Brain microvascular endothelial cell (primary cell): ENCODE data around the gene ST3GAL3.

Source experiments
- DNase-seq: peaks from one replicate; pipeline ENCODE4 v3.0.0-alpha.2; 2020
- H3K27ac ChIP-seq: fragments of 250-450 bp; sonication (Bioruptor Pico); 2 replicates; pipeline ENCODE4 v1.5.1; 2020; ENCODE audit warnings: mild to moderate bottlenecking, moderate library complexity
- H3K27me3 ChIP-seq: fragments of 250-450 bp; sonication (Bioruptor Pico); replicated peaks from 2 replicates; pipeline ENCODE4 v1.5.1; 2020; ENCODE audit warnings: mild to moderate bottlenecking
- H3K36me3 ChIP-seq: fragments of 250-450 bp; sonication (Bioruptor Pico); replicated peaks from 2 replicates; pipeline ENCODE4 v1.5.1; 2020; ENCODE audit warnings: mild to moderate bottlenecking
- H3K4me3 ChIP-seq: 2 replicates; pipeline ENCODE4 v1.5.1; 2011; ENCODE audit warnings: low read depth, mild to moderate bottlenecking, control low read depth, low read length, moderate library complexity
- in situ Hi-C: cut with HindIII; loops from 2 replicates; pipeline ENCODE4 v1.10.0; 2017; ENCODE audit warnings: low sequenced_read_pairs, low pct_ligation_motif_present
- TF ChIP-seq, protein P1 (sequence below): IDR thresholded peaks from 2 replicates; pipeline ENCODE4 v1.5.1; 2011; ENCODE audit warnings: low read depth, mild to moderate bottlenecking, moderate library complexity, low read length, control low read depth, inconsistent platforms; ENCODE audit errors: missing control alignments

ST3GAL3 gene

DNA sequence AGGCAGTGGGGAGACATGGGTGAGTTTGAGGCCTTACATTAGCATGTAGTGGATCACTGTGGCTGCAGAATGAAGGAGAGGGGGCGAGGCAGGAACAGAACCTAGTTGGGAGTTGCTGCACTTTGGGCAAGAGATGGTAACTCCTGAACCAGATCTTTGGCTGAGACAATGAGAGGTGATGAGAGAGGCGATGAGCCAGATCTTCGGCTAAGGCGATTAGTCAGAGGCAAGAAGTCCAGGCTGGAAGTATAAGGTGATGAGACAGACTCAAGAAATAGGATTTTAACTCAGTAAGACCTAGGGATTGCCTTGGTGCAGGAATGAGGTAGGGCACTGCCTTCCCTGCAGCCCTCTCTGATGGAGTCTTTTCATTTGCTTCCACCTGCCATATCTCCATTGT is 217.2 kb downstream of the ST3GAL3 start:
- TF ChIP-seq, protein P1, sequence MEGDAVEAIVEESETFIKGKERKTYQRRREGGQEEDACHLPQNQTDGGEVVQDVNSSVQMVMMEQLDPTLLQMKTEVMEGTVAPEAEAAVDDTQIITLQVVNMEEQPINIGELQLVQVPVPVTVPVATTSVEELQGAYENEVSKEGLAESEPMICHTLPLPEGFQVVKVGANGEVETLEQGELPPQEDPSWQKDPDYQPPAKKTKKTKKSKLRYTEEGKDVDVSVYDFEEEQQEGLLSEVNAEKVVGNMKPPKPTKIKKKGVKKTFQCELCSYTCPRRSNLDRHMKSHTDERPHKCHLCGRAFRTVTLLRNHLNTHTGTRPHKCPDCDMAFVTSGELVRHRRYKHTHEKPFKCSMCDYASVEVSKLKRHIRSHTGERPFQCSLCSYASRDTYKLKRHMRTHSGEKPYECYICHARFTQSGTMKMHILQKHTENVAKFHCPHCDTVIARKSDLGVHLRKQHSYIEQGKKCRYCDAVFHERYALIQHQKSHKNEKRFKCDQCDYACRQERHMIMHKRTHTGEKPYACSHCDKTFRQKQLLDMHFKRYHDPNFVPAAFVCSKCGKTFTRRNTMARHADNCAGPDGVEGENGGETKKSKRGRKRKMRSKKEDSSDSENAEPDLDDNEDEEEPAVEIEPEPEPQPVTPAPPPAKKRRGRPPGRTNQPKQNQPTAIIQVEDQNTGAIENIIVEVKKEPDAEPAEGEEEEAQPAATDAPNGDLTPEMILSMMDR = no peak
- H3K4me3 ChIP-seq = no peak overlapping the region
- in situ Hi-C loops = no loop called here
- H3K27ac ChIP-seq = no peak overlapping the region
- no peaks in the 10 kb centered on the region for H3K36me3 ChIP-seq
- DNase-seq = no peak
- H3K27me3 ChIP-seq = no peaks in the 10 kb centered on the region

DNA sequence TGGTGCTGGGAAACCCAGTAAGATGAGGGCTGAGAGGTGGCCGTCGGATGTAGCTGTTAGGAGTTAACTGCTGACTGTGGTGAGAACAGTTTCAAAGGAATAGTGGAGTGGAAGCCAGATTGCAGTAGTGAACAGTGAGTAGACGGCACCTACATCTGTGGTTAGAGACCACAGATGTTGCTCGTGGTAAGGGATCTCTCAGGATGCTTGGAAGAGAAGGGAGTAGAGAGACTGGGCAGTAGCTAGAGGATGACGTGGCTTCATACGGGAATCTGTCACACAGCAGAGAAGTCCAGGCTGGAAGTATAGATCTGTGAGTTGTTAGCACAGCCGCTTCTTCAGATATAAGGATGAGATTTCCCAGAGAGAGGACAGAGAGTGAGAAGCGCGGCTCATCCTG is 218.5 kb downstream of the ST3GAL3 start:
- TF ChIP-seq, protein P1 = no peak
- Histone ChIP-seq H3K36me3 (peaks cover 2% of the 10 kb centered on the region), H3K27me3 (no peaks in the 10 kb centered on the region), H3K4me3 (no peak overlapping the region), H3K27ac (no peak overlapping the region)
- in situ Hi-C loops = loop anchor here (25.0 kb wide), 1 partner anchor 164 kb away; no protein-coding TSS in a partner anchor
- no peak for DNase-seq

DNA sequence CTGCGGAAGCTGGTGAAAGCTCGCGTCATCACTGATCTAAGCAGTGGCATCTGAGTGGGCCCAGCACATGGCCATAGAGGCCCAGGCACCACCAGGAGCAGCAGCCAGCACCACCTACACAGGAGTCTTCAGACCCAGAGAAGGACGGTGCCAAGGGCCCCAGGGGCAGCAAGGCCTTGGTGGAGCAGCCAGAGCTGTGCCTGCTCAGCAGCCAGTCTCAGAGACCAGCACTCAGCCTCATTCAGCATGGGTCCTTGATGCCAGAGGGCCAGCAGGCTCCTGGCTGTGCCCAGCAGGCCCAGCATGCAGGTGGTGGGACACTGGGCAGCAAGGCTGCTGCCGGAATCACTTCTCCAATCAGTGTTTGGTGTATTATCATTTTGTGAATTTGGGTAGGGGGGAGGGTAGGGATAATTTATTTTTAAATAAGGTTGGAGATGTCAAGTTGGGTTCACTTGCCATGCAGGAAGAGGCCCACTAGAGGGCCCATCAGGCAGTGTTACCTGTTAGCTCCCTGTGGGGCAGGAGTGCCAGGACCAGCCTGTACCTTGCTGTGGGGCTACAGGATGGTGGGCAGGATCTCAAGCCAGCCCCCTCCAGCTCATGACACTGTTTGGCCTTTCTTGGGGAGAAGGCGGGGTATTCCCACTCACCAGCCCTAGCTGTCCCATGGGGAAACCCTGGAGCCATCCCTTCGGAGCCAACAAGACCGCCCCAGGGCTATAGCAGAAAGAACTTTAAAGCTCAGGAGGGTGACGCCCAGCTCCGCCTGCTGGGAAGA is 223.0 kb downstream of the ST3GAL3 start:
- no peaks in the 10 kb centered on the region for H3K27me3 ChIP-seq
- no peak for DNase-seq
- H3K36me3 ChIP-seq = peaks cover 2% of the 10 kb centered on the region
- in situ Hi-C loops = loop anchor here (25.0 kb wide), 1 partner anchor 168 kb away; no protein-coding TSS in a partner anchor
- no peak overlapping the region for H3K4me3 ChIP-seq
- TF ChIP-seq, protein P1 = peak; percentile 57
- peak overlapping the region; percentile 50 for H3K27ac ChIP-seq

DNA sequence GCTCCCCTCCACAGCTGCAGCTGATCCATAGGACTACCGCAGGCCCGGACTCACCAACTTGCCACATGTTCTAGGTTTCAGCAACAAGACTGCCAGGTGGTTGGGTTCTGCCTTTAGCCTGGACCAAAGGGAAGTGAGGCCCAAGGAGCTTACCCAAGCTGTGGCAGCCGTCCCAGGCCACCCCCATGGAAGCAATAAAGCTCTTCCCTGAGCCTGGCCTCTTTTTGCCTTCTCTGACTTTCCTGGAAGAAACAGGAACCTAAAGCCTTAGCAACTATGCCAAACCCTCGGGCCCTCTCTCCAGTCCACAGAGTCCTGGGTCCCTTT is 223.6 kb downstream of the ST3GAL3 start:
- TF ChIP-seq, protein P1 = no peak
- Histone ChIP-seq H3K27me3 (no peaks in the 10 kb centered on the region), H3K4me3 (no peak overlapping the region), H3K36me3 (peaks cover 2% of the 10 kb centered on the region), H3K27ac (no peak overlapping the region)
- DNase-seq = no peak
- in situ Hi-C loops = loop anchor here (25.0 kb wide), 1 partner anchor 169 kb away; no protein-coding TSS in a partner anchor

DNA sequence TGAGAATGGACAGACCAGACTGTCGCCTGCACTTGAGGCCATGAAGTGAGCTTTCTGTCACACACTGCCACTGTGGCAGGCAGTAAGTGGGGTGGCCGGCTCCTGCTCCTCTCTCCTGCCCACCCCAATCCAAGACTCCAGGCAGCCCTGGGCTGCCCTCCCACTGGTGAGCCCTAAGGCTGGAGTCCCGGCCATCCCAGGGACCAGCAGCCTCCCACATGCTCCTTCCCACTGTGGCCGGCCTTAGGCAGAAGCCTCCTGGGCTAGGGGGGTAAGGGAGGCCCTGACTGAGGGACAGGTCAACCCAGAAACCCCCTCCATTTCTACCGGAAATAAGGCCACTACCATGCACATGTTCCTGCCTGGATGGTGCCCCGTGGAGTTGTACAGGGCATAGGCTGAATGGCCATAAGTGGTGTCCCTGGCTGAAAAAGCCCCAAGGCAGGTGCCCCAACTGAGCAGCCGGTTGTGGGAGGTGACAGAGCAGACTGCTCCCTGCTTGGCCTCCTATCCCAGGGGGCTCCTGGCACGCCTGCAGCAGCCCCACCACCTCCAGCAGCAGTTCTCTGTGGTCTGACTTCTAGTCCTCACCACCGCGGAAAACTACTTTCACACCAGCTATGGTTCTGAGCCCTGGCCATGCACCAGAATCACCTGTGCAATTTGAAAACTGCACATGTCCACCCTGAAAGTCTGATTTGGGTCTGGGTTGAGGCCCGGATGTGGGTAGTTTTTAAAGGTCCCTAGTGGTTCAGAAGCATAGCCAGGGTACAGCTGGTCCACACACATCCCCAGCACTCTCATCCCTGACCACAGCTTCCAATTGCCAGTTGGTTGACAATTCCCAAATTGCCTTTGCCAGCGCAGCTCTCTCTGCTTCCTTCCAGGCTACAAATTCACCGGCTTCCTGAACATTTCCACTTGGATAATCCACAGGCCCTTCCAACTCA is 224.7 kb downstream of the ST3GAL3 start:
- no peaks in the 10 kb centered on the region for H3K27me3 ChIP-seq
- no peak overlapping the region for H3K27ac ChIP-seq
- no peak for DNase-seq
- peaks cover 2% of the 10 kb centered on the region for H3K36me3 ChIP-seq
- H3K4me3 ChIP-seq = no peak overlapping the region
- in situ Hi-C loops = loop anchor here (25.0 kb wide), 1 partner anchor 170 kb away; no protein-coding TSS in a partner anchor
- TF ChIP-seq, protein P1 = no peak
